Prostate gland (tissue), 2 donors: Measurements from ENCODE around the gene CSRNP3.

Experiments
- CTCF ChIP-seq, 4 experiments: fragments of 200-600 bp in 2 of 4; fragments of 450-650 bp in 2 of 4; sonication (generic) in 2 of 4; IDR thresholded peaks; 1 replicate in 3 of 4; 2 replicates in 1 of 4; pipeline ENCODE4 v1.5.1; 2016 to 2019; ENCODE audit warnings: antibody characterized with exemption in 4 of 4, mild to moderate bottlenecking in 2 of 4, moderate library complexity in 2 of 4
- POLR2A ChIP-seq: fragments of 450-650 bp; IDR thresholded peaks from one replicate; pipeline ENCODE4 v1.6.1; 2016; ENCODE audit warnings: antibody characterized with exemption, mild to moderate bottlenecking

- TF ChIP-seq CTCF (IDR thresholded peaks at IDR 0.05) (no peak), POLR2A (no peak)
Measured at GRCh38 chr2:165692906-165693305, 223.4 kb downstream of the CSRNP3 start.
